NCI-H1417 (cell line): ENCODE results near the gene EPHA3.

Experiments used
- DNase-seq, 3 experiments: peaks; one replicate each; lab custom pipeline; 2025; lab: John Stamatoyannopoulos, UW

EPHA3 gene

GRCh38 chr3:89447243-89447642 is 339.8 kb downstream of the EPHA3 start:
- no peak for DNase-seq

- peak in 2 of 3 experiments; percentile 46 to 86 for DNase-seq
Observed at GRCh38 chr3:89449086-89449485, 341.7 kb downstream of the EPHA3 start.

- DNase-seq, result no peak
Observed at GRCh38 chr3:89452066-89452465, 344.6 kb downstream of the EPHA3 start.

- DNase-seq, result no peak
Observed at GRCh38 chr3:89455240-89455639, 347.8 kb downstream of the EPHA3 start.

GRCh38 chr3:89467898-89468363 is 360.5 kb downstream of the EPHA3 start:
- peak in 2 of 3 experiments; percentile 32 to 70 for DNase-seq

GRCh38 chr3:89472101-89472500 is 364.7 kb downstream of the EPHA3 start:
- no peak for DNase-seq

- DNase-seq, result no peak
Observed at GRCh38 chr3:89474333-89475130, 367.1 kb downstream of the EPHA3 start.

- no peak for DNase-seq
Observed at GRCh38 chr3:89488800-89489580, 381.6 kb downstream of the EPHA3 start.

GRCh38 chr3:89490129-89490528 is 382.7 kb downstream of the EPHA3 start:
- no peak for DNase-seq

GRCh38 chr3:89494734-89495133 is 387.3 kb downstream of the EPHA3 start:
- no peak for DNase-seq

- DNase-seq, result no peak
Observed at GRCh38 chr3:89503891-89504391, 396.5 kb downstream of the EPHA3 start.

GRCh38 chr3:89504432-89504831 is 397.0 kb downstream of the EPHA3 start:
- DNase-seq, result no peak

GRCh38 chr3:89506462-89507103 is 399.2 kb downstream of the EPHA3 start:
- DNase-seq, result no peak

- DNase-seq, result no peak
Observed at GRCh38 chr3:89521328-89521727, 413.9 kb downstream of the EPHA3 start.

GRCh38 chr3:89522155-89522554 is 414.7 kb downstream of the EPHA3 start:
- no peak for DNase-seq

GRCh38 chr3:89525609-89526008 is 418.2 kb downstream of the EPHA3 start:
- DNase-seq, result no peak

GRCh38 chr3:89527736-89528305 is 420.4 kb downstream of the EPHA3 start:
- no peak for DNase-seq
